ENCODE results near the gene NOMO2. TPM values are rescaled to one million over a fixed set of nuclear protein-coding genes. Genes with fewer than 3 reads are reported as not detected.
"Not testable (repeated sequence)": the region's sequence is repeated elsewhere in the genome, so short reads cannot be mapped to it uniquely, and the experiment has no call there.

The NOMO2 gene
- polyA plus RNA-seq, 4 donors = 81.0 to 108 (median 91.5) TPM

- DNase-seq (ENCODE audit: low read depth in 4 of 4, low spot score in 2 of 4) = not testable (repeated sequence)
Measured at GRCh38 chr16:18579261-18579660, 17.4 kb upstream of the NOMO2 start.

GRCh38 chr16:18577942-18578341 is 16.0 kb upstream of the NOMO2 start:
- not testable (repeated sequence) for DNase-seq (ENCODE audit: low read depth in 4 of 4, low spot score in 2 of 4)

- DNase-seq (ENCODE audit: low read depth in 4 of 4, low spot score in 2 of 4) = not testable (repeated sequence)
Measured at GRCh38 chr16:18575945-18576344, 14.0 kb upstream of the NOMO2 start.

GRCh38 chr16:18575298-18575917 is 13.5 kb upstream of the NOMO2 start:
- DNase-seq (ENCODE audit: low read depth in 4 of 4, low spot score in 2 of 4) = not testable (repeated sequence)

- DNase-seq (ENCODE audit: low read depth in 4 of 4, low spot score in 2 of 4) = not testable (repeated sequence)
Measured at GRCh38 chr16:18573887-18574286, 12.0 kb upstream of the NOMO2 start.

GRCh38 chr16:18572973-18573372 is 11.1 kb upstream of the NOMO2 start:
- not testable (repeated sequence) for DNase-seq (ENCODE audit: low read depth in 4 of 4, low spot score in 2 of 4)

- DNase-seq (ENCODE audit: low read depth in 4 of 4, low spot score in 2 of 4) = not testable (repeated sequence)
Measured at GRCh38 chr16:18571307-18571850, 9.5 kb upstream of the NOMO2 start.

GRCh38 chr16:18570529-18571306 is 8.8 kb upstream of the NOMO2 start:
- DNase-seq (ENCODE audit: low read depth in 4 of 4, low spot score in 2 of 4) = not testable (repeated sequence)

GRCh38 chr16:18560416-18561220 is 1.3 kb downstream of the NOMO2 start:
- not testable (repeated sequence) for DNase-seq (ENCODE audit: low read depth in 4 of 4, low spot score in 2 of 4)

GRCh38 chr16:18553671-18554070 is 8.2 kb downstream of the NOMO2 start:
- DNase-seq (ENCODE audit: low read depth in 4 of 4, low spot score in 2 of 4) = not testable (repeated sequence)

GRCh38 chr16:18547382-18547781 is 14.5 kb downstream of the NOMO2 start:
- DNase-seq (ENCODE audit: low read depth in 4 of 4, low spot score in 2 of 4) = not testable (repeated sequence)

GRCh38 chr16:18546853-18547252 is 15.0 kb downstream of the NOMO2 start:
- DNase-seq (ENCODE audit: low read depth in 4 of 4, low spot score in 2 of 4) = not testable (repeated sequence)

GRCh38 chr16:18544232-18545081 is 17.4 kb downstream of the NOMO2 start:
- not testable (repeated sequence) for DNase-seq (ENCODE audit: low read depth in 4 of 4, low spot score in 2 of 4)

- DNase-seq (ENCODE audit: low read depth in 4 of 4, low spot score in 2 of 4) = not testable (repeated sequence)
Measured at GRCh38 chr16:18541912-18542311, 20.0 kb downstream of the NOMO2 start.

GRCh38 chr16:18537004-18537403 is 24.9 kb downstream of the NOMO2 start:
- not testable (repeated sequence) for DNase-seq (ENCODE audit: low read depth in 4 of 4, low spot score in 2 of 4)

GRCh38 chr16:18535519-18536168 is 26.3 kb downstream of the NOMO2 start:
- not testable (repeated sequence) for DNase-seq (ENCODE audit: low read depth in 4 of 4, low spot score in 2 of 4)

- DNase-seq (ENCODE audit: low read depth in 4 of 4, low spot score in 2 of 4) = not testable (repeated sequence)
Measured at GRCh38 chr16:18534308-18534707, 27.6 kb downstream of the NOMO2 start.

GRCh38 chr16:18531323-18531722 is 30.6 kb downstream of the NOMO2 start:
- DNase-seq (ENCODE audit: low read depth in 4 of 4, low spot score in 2 of 4) = not testable (repeated sequence)

GRCh38 chr16:18530329-18530728 is 31.6 kb downstream of the NOMO2 start:
- DNase-seq (ENCODE audit: low read depth in 4 of 4, low spot score in 2 of 4) = not testable (repeated sequence)

All from left renal cortex interstitium (tissue), 4 donors.